ENCODE results near the gene DNAJA3. TPM values are rescaled to one million over a fixed set of nuclear protein-coding genes. Genes with fewer than 3 reads are reported as not detected.

The DNAJA3 gene
- total and polyA plus RNA-seq, 10 of the 15 experiments (the other 5 are each of a cell fraction or from before 2014, with no cell fraction given) = 8.4 to 141 (median 60.8) TPM

- peak; percentile 96; the same call in 1 of the 2 replicates for TF ChIP-seq NKRF (conservative IDR thresholded peaks at IDR 0.05)
These were observed 485 bp downstream of the DNAJA3 start (continued) for GRCh38 chr16:4426021-4426684.

GRCh38 chr16:4426722-4427372 is 1.2 kb downstream of the DNAJA3 start:
- H3K4me3 ChIP-seq = peak overlapping the region; percentile 92
- BruUV-seq (replicated peaks) = no TSS peak
- no peaks in the 10 kb centered on the region for H3K9me3 ChIP-seq (replicated peaks; ENCODE audit: control insufficient read depth, insufficient read depth, low read length)
- H3K9ac ChIP-seq (ENCODE audit: control insufficient read depth, insufficient read depth, low read length) = peak overlapping the region; percentile 99
- H3K27ac ChIP-seq (ENCODE audit: control insufficient read depth, insufficient read depth) = peak overlapping the region; percentile 100
- no peak for FAIRE-seq
- ChIA-PET SMC1A (ENCODE audit: uncharacterized antibody, unreplicated experiment) (interaction anchor here (1.5 to 2.3 kb wide), 2 partner anchors 10 to 24 kb away, joined by 4 to 6 read pairs; partner anchors contain the start of gene CORO7), RAD21 (ENCODE audit: unreplicated experiment) (interaction anchor here (3.2 kb wide), 1 partner anchor 24 kb away, joined by 9 read pairs; no protein-coding TSS in a partner anchor), CTCF (interaction anchor here (1.2 to 1.8 kb wide), 2 partner anchors 21 to 24 kb away, joined by 3 to 11 read pairs; no protein-coding TSS in a partner anchor), POLR2A (interaction anchor here (0.6 kb wide), 1 partner anchor 566 kb away, joined by 3 read pairs; no protein-coding TSS in a partner anchor)
- intact Hi-C loops (cut with micrococcal nuclease; ENCODE audit: unreplicated experiment) (loop anchor here (5.0 to 10.0 kb wide), 2 partner anchors 45 to 188 kb away; partner anchors contain the start of genes NMRAL1 and UBALD1), in situ Hi-C loops (cut with MboI) (no loop called here)
- no peaks in the 10 kb centered on the region for H3K27me3 ChIP-seq (replicated peaks in 1 of 2; ENCODE audit: control insufficient read depth in 2 of 2, insufficient read depth in 2 of 2, low read length in 1 of 2)
- H3K4me2 ChIP-seq (ENCODE audit: control insufficient read depth, insufficient read depth) = peak overlapping the region; percentile 72
- H2AFZ ChIP-seq (ENCODE audit: control insufficient read depth, low read depth, low read length) = no peak overlapping the region
- no peak for ATAC-seq
- H4K20me1 ChIP-seq (ENCODE audit: control insufficient read depth, insufficient read depth) = no peaks in the 10 kb centered on the region
- DNase-seq (ENCODE audit: low read depth, low spot score) = no peak
- peaks cover 0 to 8% of the 10 kb centered on the region in 2 experiments; a peak in 1 of 4 replicates for H3K36me3 ChIP-seq (ENCODE audit: control insufficient read depth in 2 of 2, insufficient read depth in 2 of 2, low read length in 1 of 2)
- H3K79me2 ChIP-seq (ENCODE audit: control insufficient read depth, insufficient read depth, low read length) = peaks cover 33% of the 10 kb centered on the region
- H3K4me1 ChIP-seq (ENCODE audit: control insufficient read depth, insufficient read depth, low read length) = no peaks in the 10 kb centered on the region
- WGBS (ENCODE audit: insufficient coverage, insufficient replicate concordance, low lambda C conversion rate, missing lambda C conversion rate) = 88% methylated on average over 12 of the region's 12 CpGs
- no peak for TF ChIP-seq STAT1 (conservative IDR thresholded peaks at IDR 0.05)
- no peak for TF ChIP-seq NFYA (IDR thresholded peaks at IDR 0.05; ENCODE audit: borderline replicate concordance, low read depth, low read length)
- TF ChIP-seq PML (IDR thresholded peaks at IDR 0.05; ENCODE audit: low read length) = no peak
- TF ChIP-seq TCF12 (IDR thresholded peaks at IDR 0.05; ENCODE audit: low read depth, low read length) = no peak
- TF ChIP-seq NR2F1 (conservative IDR thresholded peaks at IDR 0.05) = no peak
- TF ChIP-seq ZNF687 (IDR thresholded peaks at IDR 0.05) = no peak
- no peak for TF ChIP-seq WRNIP1 (IDR thresholded peaks at IDR 0.05; ENCODE audit: borderline replicate concordance, low read depth, low read length)
- no peak for TF ChIP-seq SRF (IDR thresholded peaks at IDR 0.05; ENCODE audit: low read depth in 2 of 2, low read length in 2 of 2)
- no peak for TF ChIP-seq BCLAF1 (IDR thresholded peaks at IDR 0.05)

Measured in GM12878 (cell line).